ENCODE results near the gene HOXB5. TPM values are rescaled to one million over a fixed set of nuclear protein-coding genes. Genes with fewer than 3 reads are reported as not detected.

HOXB5 gene
- total and polyA plus RNA-seq, 2 of the 4 experiments (the other 2 are of a cell fraction) = 0.54 to 18.0 TPM

GRCh38 chr17:48625495-48626244 lies 32.1 kb upstream of the HOXB5 start:
- H3K9me3 ChIP-seq (ENCODE audit: control insufficient read depth, insufficient read depth, low read length) = peaks cover 23% of the 10 kb centered on the region
- dilution Hi-C loops (cut with HindIII; ENCODE audit: low sequenced_read_pairs, unreplicated experiment) (no loop called here), in situ Hi-C loops (cut with MboI; ENCODE audit: low sequenced_read_pairs) (loop anchor here (10.0 kb wide), 1 partner anchor 461 kb away; no protein-coding TSS in a partner anchor), intact Hi-C loops (cut with micrococcal nuclease) (no loop called here)
- no peak overlapping the region for H3K9ac ChIP-seq (ENCODE audit: low read depth, low read length)
- no peak overlapping the region for H2BK20ac ChIP-seq (ENCODE audit: low read depth, low read length)
- H3K14ac ChIP-seq (replicated peaks; ENCODE audit: low read depth, low read length) = no peak overlapping the region
- no peak overlapping the region for H2AK9ac ChIP-seq (replicated peaks; ENCODE audit: low read depth, low read length, poor library complexity)
- no peak overlapping the region for H3K18ac ChIP-seq (ENCODE audit: low read depth, low read length)
- POLR2A ChIA-PET (ENCODE audit: unreplicated experiment) = interaction anchor here (0.7 kb wide), 1 partner anchor 38 kb away, joined by 3 read pairs; no protein-coding TSS in a partner anchor
- no peak overlapping the region for H3K23ac ChIP-seq (ENCODE audit: low read depth, low read length)
- no peak overlapping the region for H4K91ac ChIP-seq (ENCODE audit: insufficient read depth, low read depth, low read length)
- H2BK15ac ChIP-seq (ENCODE audit: low read depth, low read length) = no peak overlapping the region
- peaks cover 98% of the 10 kb centered on the region for H3K27me3 ChIP-seq (ENCODE audit: control insufficient read depth, insufficient read depth, low read length)
- no peak overlapping the region for H2BK120ac ChIP-seq (ENCODE audit: low read depth, low read length)
- no peak overlapping the region for H3K4ac ChIP-seq (ENCODE audit: low read depth, low read length)
- no peak overlapping the region for H3K27ac ChIP-seq (ENCODE audit: insufficient read depth, low read length)
- no peaks in the 10 kb centered on the region; the same call in 1 of the 2 replicates for H3K9me1 ChIP-seq (ENCODE audit: insufficient read depth, low read length)
- peaks cover 12% of the 10 kb centered on the region; the same call in 1 of the 2 replicates for H4K20me1 ChIP-seq (ENCODE audit: insufficient read depth, low read length)
- H3K56ac ChIP-seq (ENCODE audit: extremely low read depth, insufficient read depth, low read length) = no peak overlapping the region
- no peak overlapping the region for H2BK5ac ChIP-seq (ENCODE audit: low read depth, low read length, poor library complexity, severe bottlenecking)
- ATAC-seq (ENCODE audit: low read depth) (peak; percentile 41), DNase-seq (peak; percentile 12)
- H2AFZ ChIP-seq (replicated peaks; ENCODE audit: low read length, poor library complexity) = peak overlapping the region; percentile 64
- H3K4me1 ChIP-seq (ENCODE audit: control insufficient read depth, insufficient read depth, low read length) = no peaks in the 10 kb centered on the region; the same call in 1 of the 2 replicates
- no peak overlapping the region for H4K5ac ChIP-seq (ENCODE audit: low read depth, low read length)
- H3K4me2 ChIP-seq (ENCODE audit: low read depth, low read length) = peak overlapping the region; percentile 91
- no peak overlapping the region for H4K8ac ChIP-seq (ENCODE audit: low read depth in 2 of 2, low read length in 2 of 2)
- CTCF ChIA-PET = interaction anchor here (0.9 kb wide), 1 partner anchor 289 kb away, joined by 3 read pairs; no protein-coding TSS in a partner anchor
- peak overlapping the region; percentile 38 for H3K4me3 ChIP-seq (ENCODE audit: insufficient read depth, low read depth, low read length)
- H3K79me1 ChIP-seq (ENCODE audit: low read depth in 1 of 2, low read length in 2 of 2) = no peaks in the 10 kb centered on the region
- BruUV-seq (replicated peaks) = no TSS peak
- H3K36me3 ChIP-seq (ENCODE audit: control insufficient read depth, insufficient read depth, low read length) = no peaks in the 10 kb centered on the region
- no peak for TF ChIP-seq RAD21 (IDR thresholded peaks at IDR 0.05; ENCODE audit: low read length)
- WGBS, 2 experiments (ENCODE audit: extremely low coverage in 2 of 2, insufficient read length in 1 of 2) = 1% methylated on average over 34 of the region's 69 CpGs; no CpG with 5 or more reads in 1 of the 2 experiments
- H2AK5ac ChIP-seq (ENCODE audit: low read depth, low read length) = no peak overlapping the region
